Spleen (tissue), 7 donors: ENCODE measurements around the gene PRR7.

Source experiments
- CTCF ChIP-seq, 11 experiments: fragments of 200-600 bp in 7 of 11; fragments of 450-650 bp in 4 of 11; sonication (generic) in 4 of 11; IDR thresholded peaks in 8 of 11; conservative IDR thresholded peaks in 3 of 11; 1 replicate in 7 of 11; 2 replicates in 4 of 11; pipeline versions ENCODE4 v1.4.0 to v1.8.0; 2016 to 2021; ENCODE audit warnings: antibody characterized with exemption in 11 of 11, inconsistent platforms in 4 of 11, mild to moderate bottlenecking in 1 of 11
- POLR2A ChIP-seq, 3 donors: fragments of 450-650 bp; IDR thresholded peaks; one replicate each; pipeline ENCODE4 v1.5.1; 2017; ENCODE audit warnings: antibody characterized with exemption in 3 of 3, mild to moderate bottlenecking in 1 of 3
- donor health status: DM: no; HTN: no; CAD: no; lungs with moderate emphysema.
- donor health status: DM: no; HTN: no; CAD: no.
- donor health status: DM: no; HTN: no; CAD: no.

- TF ChIP-seq CTCF (IDR thresholded peaks at IDR 0.05 in 8 of 11, conservative IDR thresholded peaks at IDR 0.05 in 3 of 11), result no peak
- no peak for TF ChIP-seq POLR2A (IDR thresholded peaks at IDR 0.05)
Observed at GRCh38 chr5:177491983-177492746, 45.6 kb downstream of the PRR7 start.
